SJCRH30 (cell line): ENCODE results near the gene LIMS2. TPM values are rescaled to one million over a fixed set of nuclear protein-coding genes. Genes with fewer than 3 reads are reported as not detected.

ENCODE experiments used
- DNase-seq, 2 experiments: peaks; one replicate each; pipeline ENCODE4 v3.0.0-alpha.2; 2015 to 2020
- H3K27ac ChIP-seq: fragments of 250-450 bp; sonication (Bioruptor Pico); 2 replicates; pipeline ENCODE4 v1.5.1; 2020; ENCODE audit warnings: mild to moderate bottlenecking, moderate library complexity
- H3K27me3 ChIP-seq: fragments of 250-450 bp; sonication (Bioruptor Pico); 2 replicates; pipeline ENCODE4 v1.5.1; 2020; ENCODE audit warnings: mild to moderate bottlenecking, moderate library complexity
- H3K36me3 ChIP-seq: fragments of 250-450 bp; sonication (Bioruptor Pico); 2 replicates; pipeline ENCODE4 v1.5.1; 2020; ENCODE audit warnings: mild to moderate bottlenecking, moderate library complexity
- H3K4me1 ChIP-seq: fragments of 250-450 bp; sonication (Bioruptor Pico); 2 replicates; pipeline ENCODE4 v1.5.1; 2020; ENCODE audit warnings: mild to moderate bottlenecking, moderate library complexity
- H3K4me3 ChIP-seq: fragments of 250-450 bp; sonication (Bioruptor Pico); 2 replicates; pipeline ENCODE4 v1.5.1; 2020; ENCODE audit warnings: mild to moderate bottlenecking, moderate library complexity
- H3K9me3 ChIP-seq: fragments of 250-450 bp; sonication (Bioruptor Pico); replicated peaks from 2 replicates; pipeline ENCODE4 v1.5.1; 2020; ENCODE audit warnings: mild to moderate bottlenecking, moderate library complexity
- total RNA-seq: library from RNA; depleted of rRNA; stranded (reverse); fragments of >200 nt; shearing (Covaris generic); gene quantifications from 2 replicates; pipeline ENCODE4 v1.2.3, GENCODE V29; 2014

Gene LIMS2
- total RNA-seq, 1 experiment from 2014 or later, result 5.5 TPM

GRCh38 chr2:127604986-127605385 lies 70.3 kb downstream of the LIMS2 start:
- Histone ChIP-seq H3K4me1 (no peaks in the 10 kb centered on the region), H3K27me3 (no peaks in the 10 kb centered on the region), H3K9me3 (peaks cover 6% of the 10 kb centered on the region), H3K36me3 (0 out of 2 replicates have a peak, but pooled peaks cover 2% of the 10 kb centered on the region), H3K4me3 (no peak overlapping the region), H3K27ac (no peak overlapping the region)
- DNase-seq, result no peak

- Histone ChIP-seq H3K36me3 (0 out of 2 replicates have a peak, but pooled peaks cover 4% of the 10 kb centered on the region), H3K4me1 (no peaks in the 10 kb centered on the region), H3K4me3 (no peak overlapping the region), H3K9me3 (peaks cover 9% of the 10 kb centered on the region), H3K27ac (no peak overlapping the region), H3K27me3 (no peaks in the 10 kb centered on the region)
- no peak for DNase-seq
Observed at GRCh38 chr2:127599211-127599610, 76.1 kb downstream of the LIMS2 start.

- Histone ChIP-seq H3K4me1 (no peaks in the 10 kb centered on the region), H3K27me3 (no peaks in the 10 kb centered on the region), H3K36me3 (0 out of 2 replicates have a peak, but pooled peaks cover 4% of the 10 kb centered on the region), H3K9me3 (peaks cover 9% of the 10 kb centered on the region), H3K4me3 (no peak overlapping the region), H3K27ac (no peak overlapping the region)
- no peak for DNase-seq
Observed at GRCh38 chr2:127598711-127599110, 76.6 kb downstream of the LIMS2 start.

- DNase-seq, result no peak
- Histone ChIP-seq H3K9me3 (peaks cover 9% of the 10 kb centered on the region), H3K27ac (no peak overlapping the region)
Observed at GRCh38 chr2:127597984-127598380, 77.3 kb downstream of the LIMS2 start.

GRCh38 chr2:127597046-127597983 lies 78.0 kb downstream of the LIMS2 start:
- no peak for DNase-seq
- Histone ChIP-seq H3K4me1 (no peaks in the 10 kb centered on the region), H3K27ac (no peak overlapping the region), H3K4me3 (no peak overlapping the region), H3K9me3 (peaks cover 9% of the 10 kb centered on the region), H3K36me3 (0 out of 2 replicates have a peak, but pooled peaks cover 4% of the 10 kb centered on the region), H3K27me3 (no peaks in the 10 kb centered on the region)

More at GRCh38 chr2:127597984-127598380, 77.3 kb downstream of the LIMS2 start:
- Histone ChIP-seq H3K27me3 (no peaks in the 10 kb centered on the region), H3K36me3 (0 out of 2 replicates have a peak, but pooled peaks cover 4% of the 10 kb centered on the region), H3K4me3 (no peak overlapping the region), H3K4me1 (no peaks in the 10 kb centered on the region)

GRCh38 chr2:127596311-127597045 lies 78.9 kb downstream of the LIMS2 start:
- Histone ChIP-seq H3K4me3 (no peak overlapping the region), H3K27me3 (no peaks in the 10 kb centered on the region), H3K27ac (no peak overlapping the region), H3K9me3 (0 out of 2 replicates have a peak, but pooled peaks cover 2% of the 10 kb centered on the region), H3K36me3 (0 out of 2 replicates have a peak, but pooled peaks cover 2% of the 10 kb centered on the region), H3K4me1 (no peaks in the 10 kb centered on the region)
- no peak for DNase-seq

- no peak for DNase-seq
- Histone ChIP-seq H3K36me3 (0 out of 2 replicates have a peak, but pooled peaks cover 2% of the 10 kb centered on the region), H3K4me3 (no peak overlapping the region), H3K27me3 (no peaks in the 10 kb centered on the region), H3K9me3 (0 out of 2 replicates have a peak, but pooled peaks cover 2% of the 10 kb centered on the region), H3K27ac (no peak overlapping the region), H3K4me1 (no peaks in the 10 kb centered on the region)
Observed at GRCh38 chr2:127594116-127594591, 81.2 kb downstream of the LIMS2 start.

GRCh38 chr2:127593228-127594115 lies 81.9 kb downstream of the LIMS2 start:
- DNase-seq, result peak; percentile 8 to 24
- Histone ChIP-seq H3K36me3 (0 out of 2 replicates have a peak, but pooled peaks cover 2% of the 10 kb centered on the region), H3K9me3 (0 out of 2 replicates have a peak, but pooled peaks cover 2% of the 10 kb centered on the region), H3K4me3 (peak overlapping the region; percentile 69), H3K27ac (peak overlapping the region; percentile 80), H3K27me3 (no peaks in the 10 kb centered on the region), H3K4me1 (no peaks in the 10 kb centered on the region)

- no peaks in the 10 kb centered on the region for H3K36me3 ChIP-seq
- no peaks in the 10 kb centered on the region for H3K9me3 ChIP-seq
- peak overlapping the region; percentile 80 for H3K27ac ChIP-seq
- DNase-seq, result peak; percentile 60 to 61
- peak overlapping the region; percentile 69 for H3K4me3 ChIP-seq
- no peaks in the 10 kb centered on the region for H3K4me1 ChIP-seq
- no peaks in the 10 kb centered on the region for H3K27me3 ChIP-seq
Observed at GRCh38 chr2:127592761-127593227, 82.5 kb downstream of the LIMS2 start.

- Histone ChIP-seq H3K27ac (no peak overlapping the region), H3K4me1 (no peaks in the 10 kb centered on the region), H3K4me3 (peak overlapping the region; percentile 69), H3K9me3 (no peaks in the 10 kb centered on the region), H3K36me3 (no peaks in the 10 kb centered on the region), H3K27me3 (no peaks in the 10 kb centered on the region)
- peak; percentile 72 to 85 for DNase-seq
Observed at GRCh38 chr2:127591221-127591923, 84.0 kb downstream of the LIMS2 start.

GRCh38 chr2:127590386-127591190 lies 84.7 kb downstream of the LIMS2 start:
- H3K36me3 ChIP-seq, result no peaks in the 10 kb centered on the region
- no peaks in the 10 kb centered on the region; the same call in 1 of the 2 replicates for H3K9me3 ChIP-seq
- H3K27me3 ChIP-seq, result no peaks in the 10 kb centered on the region
- H3K4me1 ChIP-seq, result no peaks in the 10 kb centered on the region
- no peak overlapping the region for H3K27ac ChIP-seq
- H3K4me3 ChIP-seq, result no peak overlapping the region
- DNase-seq, result no peak

- H3K9me3 ChIP-seq, result no peaks in the 10 kb centered on the region; the same call in 1 of the 2 replicates
- no peak overlapping the region for H3K27ac ChIP-seq
- no peaks in the 10 kb centered on the region for H3K27me3 ChIP-seq
- no peak overlapping the region for H3K4me3 ChIP-seq
- no peaks in the 10 kb centered on the region for H3K36me3 ChIP-seq
- no peak for DNase-seq
- H3K4me1 ChIP-seq, result no peaks in the 10 kb centered on the region
Observed at GRCh38 chr2:127589841-127590240, 85.5 kb downstream of the LIMS2 start.

- no peak for DNase-seq
- Histone ChIP-seq H3K27ac (no peak overlapping the region), H3K9me3 (no peaks in the 10 kb centered on the region; the same call in 1 of the 2 replicates), H3K4me1 (no peaks in the 10 kb centered on the region), H3K4me3 (no peak overlapping the region), H3K36me3 (no peaks in the 10 kb centered on the region), H3K27me3 (no peaks in the 10 kb centered on the region)
Observed at GRCh38 chr2:127589358-127589757, 86.0 kb downstream of the LIMS2 start.
